K562 (cell line): ENCODE results near the gene HDAC7. TPM values are rescaled to one million over a fixed set of nuclear protein-coding genes. Genes with fewer than 3 reads are reported as not detected.

Experiments
- CTBP1 ChIP-seq: fragments of 450-650 bp; IDR thresholded peaks from 2 replicates; pipeline ENCODE4 v1.6.1; 2016; ENCODE audit warnings: borderline replicate concordance
- MAZ ChIP-seq, 2 experiments: fragments of 450-650 bp in 1 of 2; sonication (generic) in 1 of 2; formaldehyde crosslinking; IDR thresholded peaks in 1 of 2; conservative IDR thresholded peaks in 1 of 2; 2 replicates each; pipeline versions ENCODE4 v1.4.0 to v1.5.0; 2020; ENCODE audit warnings: mild to moderate bottlenecking in 1 of 2, missing genetic modification reagents in 1 of 2
- RAD21 ChIP-seq, 2 experiments: fragments of 250-450 bp in 1 of 2; fragments of 450-650 bp in 1 of 2; sonication (Bioruptor Pico) in 1 of 2; formaldehyde crosslinking in 1 of 2; IDR thresholded peaks in 1 of 2; conservative IDR thresholded peaks in 1 of 2; 2 replicates each; pipeline versions ENCODE4 v1.4.0 to v1.8.0; 2020 to 2022; ENCODE audit warnings: mild to moderate bottlenecking in 2 of 2, moderate library complexity in 1 of 2
- RB1 ChIP-seq: fragments of 450-650 bp; IDR thresholded peaks from 2 replicates; pipeline ENCODE4 v1.6.1; 2017; ENCODE audit warnings: low read depth, mild to moderate bottlenecking
- SMC3 ChIP-seq: conservative IDR thresholded peaks from 2 replicates; pipeline ENCODE4 v1.6.1; 2011; ENCODE audit warnings: low read depth, low read length, improper control_type of control experiment; ENCODE audit not compliant: insufficient read depth
- TEAD4 ChIP-seq, 2 experiments: sonication (generic) in 1 of 2; formaldehyde crosslinking in 1 of 2; IDR thresholded peaks; 2 replicates each; pipeline versions ENCODE4 v1.6.1 to v1.8.0; 2012 to 2022; ENCODE audit warnings: borderline replicate concordance in 1 of 2, inconsistent platforms in 1 of 2, low read length in 1 of 2, mild to moderate bottlenecking in 1 of 2, missing genetic modification reagents in 1 of 2
- ZEB2 ChIP-seq: fragments of 450-650 bp; IDR thresholded peaks from 2 replicates; pipeline ENCODE4 v1.6.1; 2016
- ZFP36 ChIP-seq: fragments of 150-350 bp; IDR thresholded peaks from 2 replicates; pipeline ENCODE4 v1.6.1; 2018; ENCODE audit warnings: low read length, low read depth; ENCODE audit not compliant: partially characterized antibody
- ZNF263 ChIP-seq: sonication (generic); formaldehyde crosslinking; IDR thresholded peaks from 2 replicates; pipeline ENCODE4 v1.8.0; 2022; ENCODE audit warnings: mild to moderate bottlenecking, missing genetic modification reagents, borderline replicate concordance
- polyA plus RNA-seq, 8 experiments: library from polyadenylated mRNA; depleted of rRNA in 4 of 8; stranded (reverse) in 5 of 8; unstranded in 3 of 8; fragments of >200 nt; fragmentation: Nextera tagmentation in 2 of 8; fragmentation: Illumina TruSeq in 1 of 8; extraction: Ambion mirVana in 2 of 8; extraction: Trizol in 1 of 8; gene quantifications; 2 replicates each; pipeline versions ENCODE4 v1.2.1 to v1.2.3, GENCODE V29; 2011 to 2014; ENCODE audit warnings: inconsistent platforms in 1 of 8, missing spikeins in 1 of 8
- total RNA-seq, 7 experiments: library from RNA; depleted of rRNA in 6 of 7; stranded (reverse); fragments of >200 nt in 6 of 7; fragmentation: Illumina TruSeq in 2 of 7; extraction: Trizol in 2 of 7; gene quantifications; 2 replicates each; pipeline versions ENCODE4 v1.2.1 to v1.2.3, GENCODE V29; 2011 to 2021; ENCODE audit warnings: low replicate concordance in 1 of 7
- TF ChIP-seq, protein P1 (sequence below): fragments of 250-450 bp; sonication (Bioruptor Pico); IDR thresholded peaks from 2 replicates; pipeline ENCODE4 v1.4.0; 2020; ENCODE audit warnings: mild to moderate bottlenecking, moderate library complexity, borderline replicate concordance
- TF ChIP-seq, protein P2 (sequence below), 2 experiments: fragments of 450-650 bp; formaldehyde crosslinking in 1 of 2; IDR thresholded peaks; 2 replicates each; pipeline versions ENCODE4 v1.4.0 to v1.6.1; 2014 to 2020; ENCODE audit warnings: mild to moderate bottlenecking in 2 of 2, borderline replicate concordance in 1 of 2, low read depth in 1 of 2
- TF ChIP-seq, protein P3 (sequence below): fragments of 250-450 bp; sonication (Bioruptor Pico); IDR thresholded peaks from 2 replicates; pipeline ENCODE4 v1.5.0; 2022; ENCODE audit warnings: mild to moderate bottlenecking

HDAC7 gene
- total and polyA plus RNA-seq, 9 of the 15 experiments (the other 6 are each of a cell fraction or from before 2014, with no cell fraction given), result 2.5 to 129 (median 31.1) TPM

DNA sequence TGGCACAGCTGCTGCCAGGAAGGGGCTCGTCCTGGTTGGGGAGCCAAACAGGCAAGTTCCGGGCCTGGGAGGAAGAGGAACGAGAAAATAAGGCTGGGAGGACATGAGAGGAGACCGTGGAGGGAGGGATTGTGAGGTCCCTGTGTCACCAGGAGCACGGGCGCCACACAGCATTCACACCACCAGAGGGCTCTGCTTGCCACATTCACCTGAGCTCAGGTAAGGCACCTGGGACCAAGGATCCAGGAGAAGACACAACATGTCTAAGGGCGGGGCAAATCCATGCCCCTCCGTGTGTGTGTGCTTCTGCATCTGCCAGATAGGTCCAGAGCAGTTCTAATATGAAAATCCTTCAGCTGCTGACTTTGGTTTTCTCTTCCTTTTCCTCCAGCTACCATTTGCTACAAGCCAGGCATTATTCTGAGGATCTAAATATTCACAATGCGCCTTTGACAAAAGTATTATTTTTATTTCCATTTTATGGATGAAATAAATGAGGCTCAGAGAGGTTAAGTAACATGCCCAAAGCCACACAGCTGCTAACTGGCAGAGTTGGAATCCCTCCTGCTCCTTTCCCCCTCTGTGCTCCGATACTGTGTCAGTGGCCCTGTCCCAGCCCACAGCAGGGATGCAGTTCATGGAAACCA, 75.6 kb downstream of the HDAC7 start (continued):
- TF ChIP-seq, protein P1, sequence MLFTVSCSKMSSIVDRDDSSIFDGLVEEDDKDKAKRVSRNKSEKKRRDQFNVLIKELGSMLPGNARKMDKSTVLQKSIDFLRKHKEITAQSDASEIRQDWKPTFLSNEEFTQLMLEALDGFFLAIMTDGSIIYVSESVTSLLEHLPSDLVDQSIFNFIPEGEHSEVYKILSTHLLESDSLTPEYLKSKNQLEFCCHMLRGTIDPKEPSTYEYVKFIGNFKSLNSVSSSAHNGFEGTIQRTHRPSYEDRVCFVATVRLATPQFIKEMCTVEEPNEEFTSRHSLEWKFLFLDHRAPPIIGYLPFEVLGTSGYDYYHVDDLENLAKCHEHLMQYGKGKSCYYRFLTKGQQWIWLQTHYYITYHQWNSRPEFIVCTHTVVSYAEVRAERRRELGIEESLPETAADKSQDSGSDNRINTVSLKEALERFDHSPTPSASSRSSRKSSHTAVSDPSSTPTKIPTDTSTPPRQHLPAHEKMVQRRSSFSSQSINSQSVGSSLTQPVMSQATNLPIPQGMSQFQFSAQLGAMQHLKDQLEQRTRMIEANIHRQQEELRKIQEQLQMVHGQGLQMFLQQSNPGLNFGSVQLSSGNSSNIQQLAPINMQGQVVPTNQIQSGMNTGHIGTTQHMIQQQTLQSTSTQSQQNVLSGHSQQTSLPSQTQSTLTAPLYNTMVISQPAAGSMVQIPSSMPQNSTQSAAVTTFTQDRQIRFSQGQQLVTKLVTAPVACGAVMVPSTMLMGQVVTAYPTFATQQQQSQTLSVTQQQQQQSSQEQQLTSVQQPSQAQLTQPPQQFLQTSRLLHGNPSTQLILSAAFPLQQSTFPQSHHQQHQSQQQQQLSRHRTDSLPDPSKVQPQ, result no peak
- TF ChIP-seq, protein P2, sequence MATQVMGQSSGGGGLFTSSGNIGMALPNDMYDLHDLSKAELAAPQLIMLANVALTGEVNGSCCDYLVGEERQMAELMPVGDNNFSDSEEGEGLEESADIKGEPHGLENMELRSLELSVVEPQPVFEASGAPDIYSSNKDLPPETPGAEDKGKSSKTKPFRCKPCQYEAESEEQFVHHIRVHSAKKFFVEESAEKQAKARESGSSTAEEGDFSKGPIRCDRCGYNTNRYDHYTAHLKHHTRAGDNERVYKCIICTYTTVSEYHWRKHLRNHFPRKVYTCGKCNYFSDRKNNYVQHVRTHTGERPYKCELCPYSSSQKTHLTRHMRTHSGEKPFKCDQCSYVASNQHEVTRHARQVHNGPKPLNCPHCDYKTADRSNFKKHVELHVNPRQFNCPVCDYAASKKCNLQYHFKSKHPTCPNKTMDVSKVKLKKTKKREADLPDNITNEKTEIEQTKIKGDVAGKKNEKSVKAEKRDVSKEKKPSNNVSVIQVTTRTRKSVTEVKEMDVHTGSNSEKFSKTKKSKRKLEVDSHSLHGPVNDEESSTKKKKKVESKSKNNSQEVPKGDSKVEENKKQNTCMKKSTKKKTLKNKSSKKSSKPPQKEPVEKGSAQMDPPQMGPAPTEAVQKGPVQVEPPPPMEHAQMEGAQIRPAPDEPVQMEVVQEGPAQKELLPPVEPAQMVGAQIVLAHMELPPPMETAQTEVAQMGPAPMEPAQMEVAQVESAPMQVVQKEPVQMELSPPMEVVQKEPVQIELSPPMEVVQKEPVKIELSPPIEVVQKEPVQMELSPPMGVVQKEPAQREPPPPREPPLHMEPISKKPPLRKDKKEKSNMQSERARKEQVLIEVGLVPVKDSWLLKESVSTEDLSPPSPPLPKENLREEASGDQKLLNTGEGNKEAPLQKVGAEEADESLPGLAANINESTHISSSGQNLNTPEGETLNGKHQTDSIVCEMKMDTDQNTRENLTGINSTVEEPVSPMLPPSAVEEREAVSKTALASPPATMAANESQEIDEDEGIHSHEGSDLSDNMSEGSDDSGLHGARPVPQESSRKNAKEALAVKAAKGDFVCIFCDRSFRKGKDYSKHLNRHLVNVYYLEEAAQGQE (IDR thresholded peaks at IDR 0.05; ENCODE audit: borderline replicate concordance), result peak; percentile 86
- TF ChIP-seq, protein P2 (CRISPR knock-in tag; IDR thresholded peaks at IDR 0.05; ENCODE audit: low read depth), result no peak
- TF ChIP-seq, protein P3, sequence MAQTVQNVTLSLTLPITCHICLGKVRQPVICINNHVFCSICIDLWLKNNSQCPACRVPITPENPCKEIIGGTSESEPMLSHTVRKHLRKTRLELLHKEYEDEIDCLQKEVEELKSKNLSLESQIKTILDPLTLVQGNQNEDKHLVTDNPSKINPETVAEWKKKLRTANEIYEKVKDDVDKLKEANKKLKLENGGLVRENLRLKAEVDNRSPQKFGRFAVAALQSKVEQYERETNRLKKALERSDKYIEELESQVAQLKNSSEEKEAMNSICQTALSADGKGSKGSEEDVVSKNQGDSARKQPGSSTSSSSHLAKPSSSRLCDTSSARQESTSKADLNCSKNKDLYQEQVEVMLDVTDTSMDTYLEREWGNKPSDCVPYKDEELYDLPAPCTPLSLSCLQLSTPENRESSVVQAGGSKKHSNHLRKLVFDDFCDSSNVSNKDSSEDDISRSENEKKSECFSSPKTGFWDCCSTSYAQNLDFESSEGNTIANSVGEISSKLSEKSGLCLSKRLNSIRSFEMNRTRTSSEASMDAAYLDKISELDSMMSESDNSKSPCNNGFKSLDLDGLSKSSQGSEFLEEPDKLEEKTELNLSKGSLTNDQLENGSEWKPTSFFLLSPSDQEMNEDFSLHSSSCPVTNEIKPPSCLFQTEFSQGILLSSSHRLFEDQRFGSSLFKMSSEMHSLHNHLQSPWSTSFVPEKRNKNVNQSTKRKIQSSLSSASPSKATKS (CRISPR knock-in tag), result no peak
- peak; percentile 99 for TF ChIP-seq ZEB2
- TF ChIP-seq CTBP1, result peak; percentile 90
- TF ChIP-seq RAD21 (CRISPR knock-in tag; conservative IDR thresholded peaks at IDR 0.05 in 1 of 2, IDR thresholded peaks at IDR 0.05 in 1 of 2), result peak; percentile 72 to 78
- TF ChIP-seq TEAD4 (IDR thresholded peaks at IDR 0.05; ENCODE audit: low read length), result 0 out of 2 replicates have a peak, but pooled peaks have one; percentile 10
- TF ChIP-seq TEAD4 (CRISPR knock-in tag; IDR thresholded peaks at IDR 0.05; ENCODE audit: borderline replicate concordance), result no peak
- peak; percentile 67; the same call in 1 of the 2 replicates for TF ChIP-seq ZNF263
- peak; percentile 40; the same call in 1 of the 2 replicates for TF ChIP-seq RB1
- TF ChIP-seq SMC3, result peak; percentile 58; the same call in 1 of the 2 replicates
- TF ChIP-seq MAZ (CRISPR knock-in tag; conservative IDR thresholded peaks at IDR 0.05 in 1 of 2, IDR thresholded peaks at IDR 0.05 in 1 of 2), result peak in 1 of 2 experiments; percentile 49; a peak in 1 of 4 replicates
- TF ChIP-seq ZFP36, result peak; percentile 77
